Measurements from ENCODE around the gene NDUFB7.

GRCh38 chr19:14603990-14604387 lies 32.1 kb upstream of the NDUFB7 start:
- TF ChIP-seq, protein P1, sequence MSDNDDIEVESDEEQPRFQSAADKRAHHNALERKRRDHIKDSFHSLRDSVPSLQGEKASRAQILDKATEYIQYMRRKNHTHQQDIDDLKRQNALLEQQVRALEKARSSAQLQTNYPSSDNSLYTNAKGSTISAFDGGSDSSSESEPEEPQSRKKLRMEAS (CRISPR knock-in tag; IDR thresholded peaks at IDR 0.05): no peak
- TF ChIP-seq CTCF (IDR thresholded peaks at IDR 0.05): no peak
- TF ChIP-seq STAT6 (CRISPR knock-in tag; conservative IDR thresholded peaks at IDR 0.05; ENCODE audit: low read depth): no peak

Measured in WTC11 (cell line).